H9 (cell line): ENCODE results near the gene CRHR2. TPM values are rescaled to one million over a fixed set of nuclear protein-coding genes. Genes with fewer than 3 reads are reported as not detected.

Experiments
- DNase-seq: peaks from one replicate; pipeline ENCODE4 v3.0.0-alpha.2; 2017
- H2AFZ ChIP-seq: one replicate; pipeline ENCODE4 v1.6.1; 2013; ENCODE audit warnings: mild to moderate bottlenecking, low read length, control low read depth, moderate library complexity
- H2AK5ac ChIP-seq: 2 replicates; pipeline ENCODE4 v1.6.1; 2013; ENCODE audit warnings: low read length, control low read depth, mixed read lengths; ENCODE audit not compliant: insufficient read length
- H2BK120ac ChIP-seq: one replicate; pipeline ENCODE4 v1.6.1; 2013; ENCODE audit warnings: low read depth, mild to moderate bottlenecking, low read length, control low read depth, inconsistent platforms; ENCODE audit not compliant: poor library complexity, severe bottlenecking
- H2BK12ac ChIP-seq: 2 replicates; pipeline ENCODE4 v1.6.1; 2013; ENCODE audit warnings: low read length, control low read depth, mixed read lengths, low read depth; ENCODE audit not compliant: insufficient read length
- H2BK15ac ChIP-seq: 2 replicates; pipeline ENCODE4 v1.6.1; 2013; ENCODE audit warnings: low read depth, low read length, control low read depth
- H2BK20ac ChIP-seq: one replicate; pipeline ENCODE4 v1.6.1; 2013; ENCODE audit warnings: low read depth, mild to moderate bottlenecking, low read length, control low read depth, inconsistent platforms; ENCODE audit not compliant: poor library complexity, severe bottlenecking
- H2BK5ac ChIP-seq: 2 replicates; pipeline ENCODE4 v1.6.1; 2013; ENCODE audit warnings: low read length, control low read depth, mixed read lengths; ENCODE audit not compliant: insufficient read length
- H3K14ac ChIP-seq: 2 replicates; pipeline ENCODE4 v1.6.1; 2013; ENCODE audit warnings: low read length, control low read depth; ENCODE audit not compliant: insufficient read depth
- H3K18ac ChIP-seq: 2 replicates; pipeline ENCODE4 v1.6.1; 2013; ENCODE audit warnings: low read depth, mild to moderate bottlenecking, mixed read lengths, low read length, control low read depth; ENCODE audit not compliant: insufficient read length
- H3K23ac ChIP-seq: 2 replicates; pipeline ENCODE4 v1.6.1; 2013; ENCODE audit warnings: low read length, control low read depth, mixed read lengths, low read depth; ENCODE audit not compliant: insufficient read length
- H3K23me2 ChIP-seq: 2 replicates; pipeline ENCODE4 v1.6.1; 2013; ENCODE audit warnings: low read depth, mild to moderate bottlenecking, mixed read lengths, low read length, control low read depth; ENCODE audit not compliant: insufficient read length, poor library complexity, severe bottlenecking
- H3K27ac ChIP-seq: 2 replicates; pipeline ENCODE4 v1.5.1; 2013; ENCODE audit warnings: low read length, control low read depth, mixed read lengths, low read depth; ENCODE audit not compliant: insufficient read length
- H3K27me3 ChIP-seq: 2 replicates; pipeline ENCODE4 v1.6.1; 2013; ENCODE audit warnings: low read length, control low read depth, inconsistent platforms; ENCODE audit not compliant: insufficient read depth
- H3K4ac ChIP-seq: 2 replicates; pipeline ENCODE4 v1.6.1; 2013; ENCODE audit warnings: low read depth, mild to moderate bottlenecking, control low read depth, inconsistent platforms, low read length, moderate library complexity
- H3K4me1 ChIP-seq: 2 replicates; pipeline ENCODE4 v1.6.1; 2013; ENCODE audit warnings: low read length, control low read depth, inconsistent platforms; ENCODE audit not compliant: insufficient read depth
- H3K4me2 ChIP-seq: 2 replicates; pipeline ENCODE4 v1.6.1; 2013; ENCODE audit warnings: low read length, control low read depth, mixed read lengths; ENCODE audit not compliant: insufficient read length, insufficient read depth
- H3K56ac ChIP-seq: 2 replicates; pipeline ENCODE4 v1.6.1; 2013; ENCODE audit warnings: low read depth, mild to moderate bottlenecking, mixed read lengths, low read length, control low read depth; ENCODE audit not compliant: insufficient read length
- H3K79me1 ChIP-seq: 2 replicates; pipeline ENCODE4 v1.6.1; 2013; ENCODE audit warnings: low read depth, mild to moderate bottlenecking, moderate library complexity, low read length, control low read depth, inconsistent platforms; ENCODE audit not compliant: insufficient read depth, poor library complexity, severe bottlenecking
- H3K79me2 ChIP-seq: 2 replicates; pipeline ENCODE4 v1.6.1; 2013; ENCODE audit warnings: low read length, control low read depth, inconsistent platforms; ENCODE audit not compliant: insufficient read depth
- H3K9ac ChIP-seq: 2 replicates; pipeline ENCODE4 v1.6.1; 2013; ENCODE audit warnings: low read length, control low read depth, mixed read lengths; ENCODE audit not compliant: insufficient read length; ENCODE audit errors: extremely low read depth
- H3K9me3 ChIP-seq: one replicate; pipeline ENCODE4 v1.6.1; 2013; ENCODE audit warnings: low read depth, low read length, inconsistent platforms; ENCODE audit not compliant: control insufficient read depth
- H3T11ph ChIP-seq: one replicate; pipeline ENCODE4 v1.6.1; 2013; ENCODE audit warnings: mild to moderate bottlenecking, low read length, control low read depth, inconsistent platforms
- H4K20me1 ChIP-seq: one replicate; pipeline ENCODE4 v1.6.1; 2013; ENCODE audit not compliant: control insufficient read depth, insufficient read length, insufficient read depth
- H4K5ac ChIP-seq: 2 replicates; pipeline ENCODE4 v1.6.1; 2013; ENCODE audit warnings: low read depth, mild to moderate bottlenecking, mixed read lengths, low read length, control low read depth; ENCODE audit not compliant: insufficient read length
- H4K8ac ChIP-seq: replicated peaks from 2 replicates; pipeline ENCODE4 v1.6.1; 2013; ENCODE audit warnings: low read length, control low read depth, mixed read lengths, low read depth; ENCODE audit not compliant: insufficient read length
- H4K91ac ChIP-seq: 2 replicates; pipeline ENCODE4 v1.6.1; 2013; ENCODE audit warnings: low read depth, mild to moderate bottlenecking, moderate library complexity, mixed read lengths, low read length, control low read depth; ENCODE audit not compliant: insufficient read length
- H3K27ac Mint-ChIP-seq, 3 experiments: 2 replicates in 2 of 3; 3 replicates in 1 of 3; pipeline ENCODE4 v1.8.0; 2020 to 2021; ENCODE audit warnings: mixed read lengths in 3 of 3, mild to moderate bottlenecking in 1 of 3, moderate library complexity in 1 of 3
- H3K27me3 Mint-ChIP-seq: 2 replicates; pipeline ENCODE4 v1.8.0; 2021; ENCODE audit warnings: low read depth, mild to moderate bottlenecking, moderate library complexity, mixed read lengths
- H3K36me3 Mint-ChIP-seq, 3 experiments: 2 replicates in 2 of 3; 3 replicates in 1 of 3; pipeline ENCODE4 v1.8.0; 2020 to 2021; ENCODE audit warnings: low read depth in 3 of 3, mixed read lengths in 3 of 3; ENCODE audit not compliant: insufficient read depth in 1 of 3
- H3K4me1 Mint-ChIP-seq, 2 experiments: 2 replicates each; pipeline ENCODE4 v1.8.0; 2020; ENCODE audit warnings: mixed read lengths in 2 of 2
- H3K4me3 Mint-ChIP-seq, 2 experiments: 2 replicates in 1 of 2; 3 replicates in 1 of 2; pipeline ENCODE4 v1.8.0; 2020 to 2021; ENCODE audit warnings: mild to moderate bottlenecking in 2 of 2, mixed read lengths in 2 of 2, moderate library complexity in 1 of 2
- H3K9me3 Mint-ChIP-seq, 2 experiments: 2 replicates in 1 of 2; 3 replicates in 1 of 2; pipeline ENCODE4 v1.8.0; 2020; ENCODE audit warnings: mild to moderate bottlenecking in 2 of 2, mixed read lengths in 2 of 2, moderate library complexity in 1 of 2
- CTCF ChIP-seq: fragments of 200-600 bp; sonication (generic); conservative IDR thresholded peaks from 3 replicates; pipeline ENCODE4 v1.8.0; 2021; ENCODE audit warnings: antibody characterized with exemption, mild to moderate bottlenecking
- WGBS: extraction: QIAGEN DNeasy Blood & Tissue Kit; methylation state at CpG from one replicate; pipeline ENCODE4 v1.1.7; 2013; ENCODE audit warnings: missing lambda C conversion rate, low lambda C conversion rate, mixed read lengths; ENCODE audit not compliant: insufficient read length; ENCODE audit errors: extremely low coverage; 5-methylcytosine and 5-hydroxymethylcytosine counted together
- total RNA-seq: library from RNA; stranded (reverse); gene quantifications from 2 replicates; pipeline ENCODE4 v1.2.1, GENCODE V29; 2021

Gene CRHR2
- total RNA-seq, 1 experiment from 2014 or later: 0.07 TPM

DNA sequence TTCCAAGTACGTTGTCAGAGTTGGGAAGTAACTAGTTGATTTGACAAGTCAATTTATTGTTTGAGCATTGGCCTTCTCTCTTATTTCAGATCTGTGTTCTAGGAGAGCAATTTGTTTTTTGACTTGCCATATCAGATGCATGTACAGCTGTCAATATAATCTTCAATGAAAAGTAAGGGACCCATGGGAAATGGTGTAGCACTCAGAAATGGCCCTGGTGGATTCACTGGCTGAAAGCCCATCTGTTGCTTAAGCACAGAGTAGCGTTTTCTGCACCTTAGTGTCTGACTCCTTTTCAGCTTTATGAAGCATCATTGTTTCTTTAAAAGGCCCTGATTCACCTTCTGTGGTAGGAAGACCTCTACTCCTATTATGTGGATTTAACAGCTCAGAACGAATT, 77.4 kb downstream of the CRHR2 start:
- H2BK5ac ChIP-seq: no peak overlapping the region
- H3T11ph ChIP-seq: no peak overlapping the region
- H3K79me1 ChIP-seq: no peaks in the 10 kb centered on the region
- no peak for TF ChIP-seq CTCF
- no peak overlapping the region for H3K9ac ChIP-seq
- no peaks in the 10 kb centered on the region for H3K79me2 ChIP-seq
- no peak overlapping the region for H3K18ac ChIP-seq
- H3K4me1 ChIP-seq: no peaks in the 10 kb centered on the region
- no peak overlapping the region for H3K4ac ChIP-seq
- H3K4me1 Mint-ChIP-seq: no peaks in the 10 kb centered on the region
- H4K91ac ChIP-seq: no peak overlapping the region
- H3K9me3 ChIP-seq: no peaks in the 10 kb centered on the region
- H2BK12ac ChIP-seq: no peak overlapping the region
- H3K4me3 Mint-ChIP-seq: no peak overlapping the region
- H3K14ac ChIP-seq: no peak overlapping the region
- no peak overlapping the region for H2AK5ac ChIP-seq
- no peaks in the 10 kb centered on the region for H3K9me3 Mint-ChIP-seq
- no peak overlapping the region for H3K4me2 ChIP-seq
- H4K5ac ChIP-seq: no peak overlapping the region
- no peak overlapping the region for H2BK15ac ChIP-seq
- H3K27ac ChIP-seq: no peak overlapping the region
- no peak for DNase-seq
- no peak overlapping the region for H2BK20ac ChIP-seq
- H3K23ac ChIP-seq: no peak overlapping the region
- H3K27me3 Mint-ChIP-seq: no peaks in the 10 kb centered on the region
- H3K23me2 ChIP-seq: no peaks in the 10 kb centered on the region
- no peaks in the 10 kb centered on the region for H4K20me1 ChIP-seq
- no CpG with 5 or more reads among the region's 3 CpGs for WGBS
- H3K27me3 ChIP-seq: no peaks in the 10 kb centered on the region
- H2AFZ ChIP-seq: no peak overlapping the region
- H4K8ac ChIP-seq: no peak overlapping the region
- no peak overlapping the region for H3K56ac ChIP-seq
- H3K27ac Mint-ChIP-seq: no peak overlapping the region
- peaks cover 58 to 87% (median 86%) of the 10 kb centered on the region in 3 experiments for H3K36me3 Mint-ChIP-seq
- no peak overlapping the region for H2BK120ac ChIP-seq

Other genes with a start within 250 kb of the CRHR2 start
- gene NOD1, start 203.7 kb downstream of the CRHR2 start, total RNA-seq: 4.9 and 5.3 TPM in 2 replicates
- gene GGCT, start 177.6 kb downstream of the CRHR2 start, total RNA-seq: 84.9 and 85.0 TPM in 2 replicates
- 234 and 239 TPM in 2 replicates for gene GARS1, start 87.6 kb downstream of the CRHR2 start, total RNA-seq
- gene INMT, start 69.7 kb upstream of the CRHR2 start, total RNA-seq: 0.59 and 0.70 TPM in 2 replicates
- 2.6 and 3.1 TPM in 2 replicates for gene MINDY4, start 89.0 kb upstream of the CRHR2 start, total RNA-seq
- gene AQP1, start 229.4 kb upstream of the CRHR2 start, total RNA-seq: 0.15 TPM in 1 of 2 replicates, not detected in the other